Urothelium cell line (cell line): Measurements from ENCODE around the gene CATSPERE.
"Not testable (repeated sequence)": the region's sequence is repeated elsewhere in the genome, so short reads cannot be mapped to it uniquely, and the experiment has no call there.

ENCODE experiments used
- DNase-seq: peaks from one replicate; pipeline ENCODE4 v3.0.0; 2011; ENCODE audit warnings: low spot score, mixed read lengths
- FAIRE-seq: peaks from 2 replicates; lab custom pipeline; 2011; peaks lifted over from hg19 to GRCh38; lab: Jason Lieb, UNC

The CATSPERE gene

DNA sequence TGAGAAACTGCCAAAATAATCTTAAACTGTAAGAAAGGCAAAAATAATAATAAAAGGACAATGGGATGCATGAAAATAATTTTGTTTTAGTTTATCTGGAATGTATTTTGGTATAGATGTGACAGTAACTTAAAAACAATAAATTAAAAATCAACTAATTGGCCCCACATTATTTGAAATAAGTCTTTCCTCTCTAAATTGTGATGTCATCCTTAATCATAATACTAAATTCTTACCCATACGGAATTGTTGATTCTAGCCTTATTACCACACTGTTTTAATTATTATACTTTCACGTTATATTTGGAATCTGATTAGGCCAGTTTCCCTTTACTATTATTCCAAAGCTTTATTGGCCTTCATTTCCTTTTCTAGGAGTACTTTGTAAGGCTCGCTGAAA lies 199.5 kb downstream of the CATSPERE start:
- FAIRE-seq: no peak

DNA sequence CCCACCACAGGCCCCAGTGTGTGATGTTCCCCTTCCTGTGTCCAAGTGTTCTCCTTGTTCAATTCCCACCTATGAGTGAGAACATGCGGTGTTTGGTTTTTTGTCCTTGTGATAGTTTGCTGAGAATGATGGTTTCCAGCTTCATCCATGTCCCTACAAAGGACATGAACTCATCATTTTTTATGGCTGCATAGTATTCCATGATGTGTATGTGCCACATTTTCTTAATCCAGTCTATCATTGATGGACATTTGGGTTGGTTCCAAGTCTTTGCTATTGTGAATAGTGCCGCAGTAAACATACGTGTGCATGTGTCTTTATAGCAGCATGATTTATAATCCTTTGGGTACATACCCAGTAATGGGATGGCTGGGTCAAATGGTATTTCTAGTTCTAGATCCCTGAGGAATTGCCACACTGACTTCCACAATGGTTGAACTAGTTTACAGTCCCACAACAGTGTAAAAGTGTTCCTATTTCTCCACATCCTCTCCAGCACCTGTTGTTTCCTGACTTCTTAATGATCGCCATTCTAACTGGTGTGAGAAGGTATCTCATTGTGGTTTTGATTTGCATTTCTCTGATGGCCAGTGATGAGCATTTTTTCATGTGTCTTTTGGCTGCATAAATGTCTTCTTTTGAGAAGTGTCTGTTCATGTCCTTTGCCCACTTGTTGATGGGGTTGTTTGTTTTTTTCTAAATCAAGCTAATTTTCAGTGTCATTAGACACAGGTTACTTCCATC lies 200.7 kb downstream of the CATSPERE start:
- FAIRE-seq, DNase-seq: not testable (repeated sequence)

More for the DNA sequence above, 199.5 kb downstream of the CATSPERE start:
- DNase-seq: no peak

DNA sequence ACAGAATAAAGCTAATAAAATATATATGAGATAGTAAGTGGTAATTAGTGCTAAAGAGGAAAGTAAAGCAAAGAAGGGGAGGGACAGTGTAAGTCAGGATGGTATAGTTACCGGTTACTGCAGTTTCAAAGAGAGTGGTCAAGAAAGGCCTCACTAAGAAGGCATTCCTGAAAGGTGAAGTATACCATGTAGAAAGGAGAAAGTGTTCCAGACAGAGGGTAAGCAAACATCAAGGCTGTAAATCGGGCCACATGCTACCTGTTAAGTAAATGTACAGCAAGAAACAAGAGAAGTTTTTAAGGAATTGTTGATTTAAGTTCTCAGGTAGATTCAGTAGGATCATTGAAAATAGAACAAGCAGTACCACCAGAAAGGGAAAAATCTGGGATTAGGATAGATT lies 201.5 kb downstream of the CATSPERE start:
- no peak for FAIRE-seq
- no peak for DNase-seq

DNA sequence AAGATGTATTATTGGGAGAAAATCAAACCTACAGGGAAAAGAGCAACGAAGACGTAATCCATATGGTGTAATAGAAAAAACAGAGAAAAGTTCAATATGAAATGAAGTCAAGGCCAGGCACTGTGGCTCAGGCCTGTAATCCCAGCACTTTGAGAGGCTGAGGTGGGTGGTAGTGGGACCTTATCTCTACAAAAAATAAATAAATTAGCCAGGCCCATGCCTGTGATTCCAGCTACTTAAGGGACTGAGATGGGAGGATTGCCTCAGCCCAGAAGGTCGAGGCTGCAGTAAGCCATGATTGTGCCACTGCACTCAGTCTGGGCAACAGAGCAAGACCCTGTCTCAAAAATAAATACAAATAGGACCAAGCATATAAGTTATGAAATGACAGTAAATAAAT lies 203.3 kb downstream of the CATSPERE start:
- DNase-seq (no peak), FAIRE-seq (no peak)

DNA sequence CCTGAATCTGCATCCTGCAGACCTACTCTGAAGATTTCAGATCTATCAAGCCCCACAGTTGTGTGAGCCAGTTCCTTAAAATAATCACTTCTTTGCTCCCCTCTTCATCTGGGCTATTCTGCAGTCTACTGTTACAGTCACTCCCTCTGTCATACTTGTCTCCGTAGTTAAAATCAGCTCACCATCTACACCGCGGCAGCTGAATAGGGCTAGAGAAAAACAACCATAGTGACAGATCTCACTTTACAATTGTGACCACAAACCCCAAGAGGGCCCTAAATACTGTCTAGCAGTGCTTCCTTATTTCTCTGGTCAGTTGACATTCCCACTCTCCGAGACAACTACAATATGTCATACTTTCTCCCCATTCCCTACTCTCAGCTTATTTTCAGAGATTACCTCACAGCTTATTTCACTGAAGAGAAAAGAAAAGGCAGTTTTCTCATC lies 204.7 kb downstream of the CATSPERE start:
- FAIRE-seq: no peak
- no peak for DNase-seq

DNA sequence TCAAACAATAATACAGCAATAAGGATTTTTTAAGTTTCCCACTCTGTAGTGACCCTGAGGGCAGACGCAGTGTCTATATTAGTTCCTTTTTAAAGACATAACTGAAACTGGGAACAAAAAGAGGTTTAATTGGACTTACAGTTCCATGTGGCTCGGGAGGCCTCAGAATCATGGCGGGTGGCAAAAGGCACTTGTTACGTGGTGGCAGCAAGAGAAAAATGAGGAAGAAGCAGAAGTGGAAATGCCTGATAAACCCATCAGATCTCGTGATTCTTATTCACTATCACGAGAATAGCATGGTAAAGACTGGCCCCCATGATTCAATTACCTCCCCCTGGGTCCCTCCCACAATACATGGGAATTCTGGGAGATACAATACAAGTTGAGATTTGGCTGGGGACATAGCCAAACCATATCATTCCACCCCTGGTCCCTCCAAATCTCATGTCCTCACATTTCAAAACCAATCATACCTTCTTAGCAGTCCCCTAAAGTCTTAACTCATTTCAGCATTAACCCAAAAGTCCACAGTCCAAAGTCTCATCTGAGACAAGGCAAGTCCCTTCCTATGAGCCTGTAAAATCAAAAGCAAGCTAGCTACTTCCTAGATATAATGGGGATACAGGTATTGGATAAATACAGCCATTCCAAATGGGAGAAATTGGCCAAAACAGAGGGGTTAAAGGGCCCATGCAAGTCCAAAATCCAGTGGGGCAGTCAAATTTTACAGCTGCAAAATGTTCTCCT lies 205.8 kb downstream of the CATSPERE start:
- not testable (repeated sequence) for FAIRE-seq, DNase-seq

DNA sequence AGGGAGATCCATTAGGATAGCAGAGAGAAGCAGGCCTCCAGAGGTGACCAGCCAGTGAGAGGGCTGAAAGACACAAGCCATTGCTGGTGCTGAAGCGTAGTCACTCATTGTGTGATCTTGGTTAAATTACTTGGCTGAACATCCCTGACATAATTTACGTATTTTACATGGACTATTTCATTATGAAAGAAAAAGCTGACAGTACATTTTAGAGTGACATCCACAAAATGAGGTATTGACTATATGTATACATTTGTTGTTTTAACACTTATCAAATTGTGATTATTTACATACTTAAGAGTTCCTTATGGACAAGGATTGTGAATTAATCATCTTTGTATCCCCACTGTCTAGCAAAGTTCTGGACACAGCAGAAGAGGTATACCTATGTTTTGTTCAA lies 206.7 kb downstream of the CATSPERE start:
- FAIRE-seq (no peak), DNase-seq (no peak)

DNA sequence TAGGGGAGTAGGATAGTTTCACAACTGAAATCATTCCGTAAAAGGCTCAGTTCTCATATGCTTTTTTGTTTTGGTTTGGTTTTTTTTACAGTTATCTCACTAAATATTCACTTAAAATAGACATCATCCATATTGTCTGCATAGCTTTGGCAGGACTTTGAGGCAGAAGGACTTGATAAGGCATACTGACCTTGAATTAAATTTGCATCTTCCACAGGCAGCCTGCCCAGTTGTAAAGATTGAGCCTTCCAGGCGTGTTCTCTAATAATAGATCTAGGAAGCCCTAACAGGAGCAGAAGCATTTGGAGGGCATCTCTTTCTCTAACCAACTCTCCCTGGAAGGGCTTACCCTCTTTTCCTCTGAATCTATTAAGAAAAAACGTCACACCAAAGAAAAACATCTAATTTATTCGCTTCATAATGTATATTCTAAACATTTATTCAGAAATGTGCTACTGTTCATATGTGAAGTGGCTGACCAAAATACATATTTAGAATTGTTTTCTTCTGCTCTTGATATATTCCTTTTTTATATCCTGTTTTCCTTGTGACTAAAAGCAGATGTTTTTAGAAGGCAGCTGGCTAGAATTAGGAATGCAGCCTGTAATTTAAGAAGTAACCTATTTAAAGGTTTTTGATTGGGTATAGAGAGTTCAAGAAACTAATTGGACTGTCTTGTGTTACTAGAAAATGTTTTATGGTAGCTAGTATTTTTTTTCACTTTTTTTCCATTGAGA lies 212.0 kb downstream of the CATSPERE start:
- DNase-seq (no peak), FAIRE-seq (no peak)

DNA sequence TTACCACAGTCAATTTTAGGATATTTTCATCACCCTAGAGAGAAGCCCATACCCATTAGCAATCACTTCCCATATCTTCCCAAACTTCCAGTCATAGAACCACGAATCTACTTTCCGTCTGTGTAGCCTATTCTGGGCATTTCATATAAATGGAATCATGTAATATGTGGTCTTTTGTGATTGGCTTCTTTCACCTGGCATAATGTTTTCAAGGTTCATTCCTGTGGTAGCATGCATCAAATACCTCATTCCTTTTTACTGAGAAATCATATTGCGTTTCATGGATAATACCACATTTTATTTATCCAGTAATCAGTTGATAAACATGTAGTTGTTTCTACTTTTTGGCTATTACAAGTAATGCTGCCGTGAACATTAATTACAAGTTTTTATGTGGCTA lies 213.4 kb downstream of the CATSPERE start:
- no peak for DNase-seq

DNA sequence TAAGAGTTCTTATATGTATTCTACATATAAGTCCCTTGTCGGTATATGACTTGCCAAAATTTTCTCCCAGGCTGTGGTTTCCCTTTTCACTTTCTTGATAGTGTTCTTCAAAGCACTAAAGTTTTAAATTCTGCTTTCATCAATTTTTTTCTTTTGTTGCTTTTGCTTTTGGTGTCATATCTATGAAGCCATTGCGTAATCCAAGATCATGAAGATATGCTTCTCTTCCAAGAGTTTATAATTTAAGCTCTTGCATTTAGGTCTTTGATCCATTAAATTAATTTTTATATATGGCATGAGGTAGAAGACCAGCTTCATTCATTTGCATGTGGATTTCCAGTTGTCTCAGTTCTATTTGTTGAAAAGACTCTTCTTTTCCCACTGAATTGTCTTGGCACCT lies 214.1 kb downstream of the CATSPERE start:
- FAIRE-seq: no peak

More for the DNA sequence above, 213.4 kb downstream of the CATSPERE start:
- no peak for FAIRE-seq

DNA sequence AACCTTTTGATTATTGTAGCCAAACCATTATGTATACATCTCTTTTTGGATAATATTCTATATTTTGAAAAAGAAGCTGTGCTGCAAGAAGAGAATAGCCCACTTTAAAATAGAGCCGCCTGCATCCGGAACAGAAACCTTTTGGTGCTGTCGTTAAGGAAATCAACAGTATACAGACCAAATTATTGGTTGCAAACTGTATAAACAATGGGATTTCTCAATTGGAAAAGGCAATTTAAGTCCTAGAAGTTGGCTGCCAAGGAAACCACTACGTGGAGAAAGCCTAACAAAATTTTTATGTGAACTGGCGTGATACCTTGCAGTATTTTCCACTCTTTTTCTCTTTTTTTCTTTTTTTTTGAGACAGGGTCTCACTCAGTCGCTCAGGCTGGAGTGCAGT lies 217.6 kb downstream of the CATSPERE start:
- FAIRE-seq: no peak
- no peak for DNase-seq

More for the DNA sequence above, 214.1 kb downstream of the CATSPERE start:
- no peak for DNase-seq

DNA sequence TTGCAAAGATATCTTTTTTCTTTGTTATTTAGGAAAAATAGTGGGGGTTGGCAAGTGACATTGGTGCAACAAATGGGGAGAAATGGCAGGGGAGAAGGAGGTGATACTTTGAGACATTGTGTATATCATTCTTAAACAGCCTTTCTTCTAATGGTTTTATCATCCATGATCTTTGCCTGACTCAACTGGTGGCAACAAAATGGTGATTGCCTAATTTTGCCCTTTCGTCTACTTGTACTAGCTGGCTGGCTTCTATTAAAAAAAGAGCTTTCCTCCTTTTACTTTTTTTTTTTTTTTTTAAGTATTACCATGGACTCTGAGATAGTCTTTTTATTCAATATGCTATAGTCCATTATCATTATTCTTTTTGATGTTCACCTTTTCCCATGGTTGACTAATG lies 219.6 kb downstream of the CATSPERE start:
- no peak for DNase-seq
- FAIRE-seq: no peak

DNA sequence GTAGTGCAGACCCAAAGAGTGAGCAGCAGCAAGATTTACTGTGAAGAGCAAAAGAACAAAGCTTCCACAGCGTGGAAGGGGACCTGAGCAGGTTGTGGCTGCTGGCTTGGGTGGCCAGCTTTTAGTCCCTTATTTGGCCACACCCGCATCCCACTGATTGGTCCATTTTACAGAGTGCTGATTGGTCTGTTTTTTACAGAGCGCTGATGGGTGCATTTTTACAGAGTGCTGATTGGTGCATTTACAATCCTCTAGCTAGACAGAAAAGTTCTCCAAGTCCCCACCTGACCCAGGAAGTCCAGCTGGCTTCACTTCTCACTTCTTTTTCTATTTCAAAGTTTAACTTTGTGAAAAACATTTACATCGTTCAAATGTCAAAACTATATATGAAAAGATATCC lies 221.0 kb downstream of the CATSPERE start:
- FAIRE-seq, DNase-seq: not testable (repeated sequence)
